GM18870 (cell line): ENCODE results near the gene MAPKAPK3.

Source experiments
- ATAC-seq: cut with Tn5 transposase; IDR thresholded peaks from one replicate; pipeline ENCODE4 v1.9.1; 2021; ENCODE audit warnings: moderate library complexity; ENCODE audit not compliant: unreplicated experiment

Gene MAPKAPK3

GRCh38 chr3:50587373-50587772 lies 29.6 kb upstream of the MAPKAPK3 start:
- ATAC-seq = no peak

DNA sequence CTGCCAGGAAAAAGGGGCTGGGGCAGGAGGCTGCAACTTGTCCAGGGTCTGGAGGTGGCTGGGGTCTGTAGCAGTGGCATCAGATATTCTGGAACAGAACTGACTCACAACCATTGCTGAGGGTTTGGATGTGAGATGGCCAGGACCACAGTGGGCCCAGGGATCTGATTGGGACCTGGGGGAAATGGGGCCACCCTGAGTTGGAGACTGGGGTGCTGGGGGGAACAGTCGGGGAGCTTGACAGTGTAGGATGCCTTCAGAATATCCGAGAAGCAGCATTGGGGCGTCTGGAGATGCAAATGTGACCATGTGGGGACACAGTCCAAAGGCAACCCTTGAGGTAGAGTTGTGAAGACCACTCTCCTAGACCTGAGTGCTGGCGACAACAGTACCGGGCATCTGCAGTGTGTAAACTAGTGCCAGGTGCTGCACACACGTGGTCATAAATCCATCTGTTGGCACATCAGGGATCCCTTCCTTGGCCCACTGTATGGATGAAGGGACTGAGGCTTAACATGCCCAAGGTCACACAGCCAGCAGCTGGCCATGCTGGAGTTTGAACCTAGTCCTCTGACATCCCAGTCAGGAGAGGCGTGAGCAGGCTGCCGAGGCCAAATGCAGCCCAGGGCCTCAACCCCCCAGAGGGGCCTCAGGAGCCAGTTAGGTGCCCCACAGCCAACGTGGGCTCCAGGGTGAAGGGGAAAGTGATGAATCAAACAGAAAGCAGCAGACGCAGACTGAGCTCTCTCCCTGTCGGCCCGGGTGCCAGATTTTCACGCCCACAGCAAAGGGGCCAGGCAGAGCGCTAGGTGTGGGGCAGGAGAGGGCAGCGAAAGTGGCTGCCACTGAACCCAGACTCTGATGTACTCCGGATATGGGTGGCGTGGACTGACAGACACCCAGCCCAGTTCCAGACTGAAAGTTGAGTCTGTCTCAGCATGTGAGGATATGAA lies 28.9 kb upstream of the MAPKAPK3 start:
- no peak for ATAC-seq

DNA sequence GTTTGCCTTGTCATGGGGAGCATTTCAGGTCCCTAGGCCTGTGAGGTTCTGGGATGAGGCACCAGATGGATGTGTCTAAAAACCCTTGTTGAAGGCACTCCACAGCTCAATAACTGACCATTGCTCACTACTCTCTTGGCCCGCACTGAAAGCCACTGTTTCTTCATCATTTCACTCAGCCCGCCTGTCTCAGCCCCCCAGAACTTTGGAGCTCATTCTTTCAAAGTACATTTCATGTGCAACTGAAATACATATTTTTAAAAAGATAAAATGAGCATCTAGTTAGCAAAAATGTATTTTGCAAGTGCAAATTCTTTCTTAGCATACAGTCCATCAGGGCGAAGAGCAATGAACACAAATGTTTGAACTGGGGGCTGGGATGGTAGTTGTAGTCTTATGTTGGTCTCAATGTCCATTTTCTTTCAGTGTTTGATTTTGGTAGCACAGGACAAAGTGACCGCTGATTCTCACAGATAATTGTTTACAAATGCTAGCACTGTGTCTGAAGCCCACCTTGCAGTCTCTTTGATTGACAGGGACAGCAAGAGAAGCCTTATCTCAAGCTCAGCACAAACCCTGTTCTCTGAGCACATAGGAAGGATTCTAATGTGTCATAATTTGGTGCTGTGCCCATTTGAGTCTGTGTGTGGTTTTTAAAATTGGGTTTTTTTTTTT lies 28.1 kb upstream of the MAPKAPK3 start:
- no peak for ATAC-seq

DNA sequence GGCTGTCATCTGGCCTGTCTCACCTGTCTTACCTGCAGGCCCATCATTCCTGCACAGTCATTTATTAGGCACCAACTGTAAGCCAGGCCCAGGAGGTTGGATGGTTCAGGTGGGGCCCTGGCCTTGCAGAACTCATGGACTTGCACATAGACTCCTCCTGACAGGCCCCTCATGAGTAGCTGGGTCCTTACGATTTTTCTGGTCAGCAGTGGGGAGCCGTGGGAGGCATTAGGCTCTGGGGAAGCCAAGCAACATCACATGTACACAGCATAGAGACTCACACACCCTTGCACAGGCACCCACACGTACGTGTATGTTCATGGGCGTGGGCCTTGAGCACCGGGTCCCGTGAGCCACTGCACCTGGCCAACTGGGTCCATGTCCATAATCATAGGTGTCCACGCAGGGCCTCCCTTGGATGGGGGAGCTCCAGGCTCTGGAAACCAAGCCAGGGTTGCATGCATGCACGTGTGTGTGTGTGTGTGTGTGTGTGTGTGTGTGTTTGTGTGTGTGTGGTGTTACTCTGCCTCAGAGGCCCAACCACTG lies 25.7 kb upstream of the MAPKAPK3 start:
- no peak for ATAC-seq

DNA sequence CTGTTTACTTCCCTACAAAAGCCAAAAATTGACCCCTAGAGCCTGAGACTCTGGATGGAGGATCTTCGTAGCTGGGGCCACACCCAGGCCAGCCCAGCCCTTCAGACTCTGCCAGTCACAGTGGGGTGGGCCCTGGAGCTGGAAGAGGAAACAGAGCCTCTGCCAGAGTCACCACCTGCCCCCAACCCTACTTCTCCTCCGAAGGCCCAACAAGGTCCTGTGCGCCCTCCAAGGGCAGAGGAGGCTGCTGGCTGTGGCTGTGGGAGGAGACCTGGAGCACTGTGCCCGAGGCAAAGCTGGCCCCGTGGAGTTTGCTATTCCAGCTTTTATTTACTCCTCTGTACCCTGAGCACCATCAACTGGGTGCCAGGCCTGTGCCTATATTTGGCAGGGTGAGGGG lies 24.4 kb upstream of the MAPKAPK3 start:
- no peak for ATAC-seq

DNA sequence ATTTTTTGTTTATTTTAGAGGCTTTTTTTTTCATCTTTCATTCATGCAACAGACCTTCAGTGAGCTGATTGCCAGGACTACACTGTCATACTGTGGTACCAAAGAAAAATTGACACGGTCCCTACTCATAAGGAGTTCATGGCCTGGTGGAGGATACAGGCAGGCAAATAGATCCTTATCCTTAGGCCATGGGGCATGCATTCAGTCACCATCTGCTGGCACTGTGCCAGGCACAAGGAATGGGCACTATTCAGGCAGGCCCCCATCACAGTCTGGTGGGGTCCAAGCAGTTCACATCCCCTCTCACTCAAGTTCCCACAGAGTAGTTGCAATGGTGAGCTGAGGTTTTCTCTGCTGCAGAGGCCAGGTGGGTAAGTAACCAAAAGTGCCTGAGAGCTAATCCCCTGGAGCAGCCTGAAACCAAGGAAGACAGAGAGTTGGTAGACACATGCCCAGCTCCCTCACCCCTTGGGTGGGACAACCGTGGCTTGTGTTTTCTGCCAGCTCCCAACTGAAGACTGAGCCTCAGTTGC lies 22.6 kb upstream of the MAPKAPK3 start:
- no peak for ATAC-seq

GRCh38 chr3:50599115-50599715 lies 17.7 kb upstream of the MAPKAPK3 start:
- no peak for ATAC-seq

DNA sequence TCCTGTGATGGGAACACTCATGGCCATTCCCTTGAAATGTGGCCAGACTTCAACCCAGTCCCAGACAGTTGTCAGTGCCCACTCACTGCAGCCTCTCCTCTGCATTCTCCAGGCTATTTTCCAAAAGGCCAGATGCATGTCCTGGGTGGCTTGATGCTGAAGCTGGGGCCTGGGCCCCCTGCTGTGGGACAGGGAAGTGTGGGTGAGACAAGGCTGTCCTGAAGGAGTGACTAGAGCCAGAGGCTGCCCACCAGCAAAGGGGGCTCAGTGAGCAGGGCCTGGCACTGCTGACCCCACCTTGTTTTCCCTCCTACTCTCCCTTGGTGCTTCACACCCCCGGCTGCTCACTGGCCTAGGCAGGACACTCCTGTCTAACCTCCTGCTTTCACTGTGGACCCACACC lies 17.2 kb upstream of the MAPKAPK3 start:
- no peak for ATAC-seq

GRCh38 chr3:50600141-50600753 lies 16.7 kb upstream of the MAPKAPK3 start:
- ATAC-seq = no peak

DNA sequence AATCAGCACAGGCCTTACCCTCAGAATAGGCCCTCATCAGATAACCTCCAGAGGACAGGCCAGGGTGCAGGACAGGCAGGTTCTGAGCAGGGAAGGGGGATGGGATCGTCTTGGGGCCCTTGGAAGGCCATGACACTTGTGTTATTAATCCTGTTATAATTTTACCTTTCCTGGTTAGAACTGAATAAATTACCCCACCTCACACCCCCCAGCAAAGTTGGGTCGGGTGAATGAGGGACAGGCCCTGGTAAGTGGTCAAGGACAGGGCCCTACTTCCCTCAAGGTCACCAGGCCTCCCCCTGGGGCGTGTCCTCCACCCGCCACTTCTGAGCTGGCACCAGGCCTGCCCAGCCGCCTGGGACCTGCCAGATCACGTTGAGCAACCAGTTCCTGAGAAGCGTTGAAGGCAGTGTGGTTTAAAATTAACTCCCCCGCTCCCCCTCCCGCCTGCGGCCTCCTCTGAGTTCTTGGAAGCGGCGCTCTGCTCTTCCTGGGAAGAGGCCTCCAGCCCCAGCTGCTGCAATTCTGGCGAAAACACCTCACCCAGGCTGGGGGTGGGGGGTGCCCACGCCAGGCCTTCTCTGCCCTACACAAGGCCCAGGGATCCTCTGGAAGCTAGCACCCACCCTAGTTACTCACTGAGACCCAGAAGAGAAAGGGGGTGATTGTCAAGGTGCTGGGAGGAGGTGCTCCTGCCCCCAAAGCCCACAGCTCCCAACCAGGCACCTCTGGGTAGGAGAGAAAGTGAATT lies 15.9 kb upstream of the MAPKAPK3 start:
- no peak for ATAC-seq

DNA sequence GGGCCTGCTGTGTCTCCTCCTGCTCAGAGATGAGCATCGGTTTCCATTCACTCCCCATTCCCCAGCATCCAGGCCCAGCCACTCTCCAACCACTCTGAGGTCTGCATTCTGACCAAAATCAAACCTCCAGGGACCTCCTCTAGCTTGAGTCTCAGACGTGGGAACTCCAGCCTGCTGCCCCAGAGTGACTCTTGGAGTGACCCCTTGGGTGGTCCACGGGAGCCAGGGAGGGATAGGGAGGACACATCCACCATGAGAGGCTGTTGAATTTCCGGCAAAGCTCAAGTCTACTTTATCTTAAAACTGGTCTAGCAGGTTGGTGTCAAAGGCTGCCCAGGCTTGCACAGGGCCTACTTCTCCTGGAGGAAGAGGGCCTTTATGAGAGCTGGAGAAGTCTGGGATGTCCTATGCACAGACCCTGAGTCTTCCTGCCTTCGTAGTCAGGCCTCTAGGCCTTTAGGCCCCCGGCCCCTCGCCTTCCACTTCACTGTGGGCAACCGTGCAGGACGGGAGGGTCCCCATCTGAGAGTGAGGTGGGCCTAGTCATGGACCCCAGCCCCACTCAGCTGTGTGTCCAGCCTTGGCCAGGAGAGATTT lies 14.3 kb upstream of the MAPKAPK3 start:
- ATAC-seq = no peak

DNA sequence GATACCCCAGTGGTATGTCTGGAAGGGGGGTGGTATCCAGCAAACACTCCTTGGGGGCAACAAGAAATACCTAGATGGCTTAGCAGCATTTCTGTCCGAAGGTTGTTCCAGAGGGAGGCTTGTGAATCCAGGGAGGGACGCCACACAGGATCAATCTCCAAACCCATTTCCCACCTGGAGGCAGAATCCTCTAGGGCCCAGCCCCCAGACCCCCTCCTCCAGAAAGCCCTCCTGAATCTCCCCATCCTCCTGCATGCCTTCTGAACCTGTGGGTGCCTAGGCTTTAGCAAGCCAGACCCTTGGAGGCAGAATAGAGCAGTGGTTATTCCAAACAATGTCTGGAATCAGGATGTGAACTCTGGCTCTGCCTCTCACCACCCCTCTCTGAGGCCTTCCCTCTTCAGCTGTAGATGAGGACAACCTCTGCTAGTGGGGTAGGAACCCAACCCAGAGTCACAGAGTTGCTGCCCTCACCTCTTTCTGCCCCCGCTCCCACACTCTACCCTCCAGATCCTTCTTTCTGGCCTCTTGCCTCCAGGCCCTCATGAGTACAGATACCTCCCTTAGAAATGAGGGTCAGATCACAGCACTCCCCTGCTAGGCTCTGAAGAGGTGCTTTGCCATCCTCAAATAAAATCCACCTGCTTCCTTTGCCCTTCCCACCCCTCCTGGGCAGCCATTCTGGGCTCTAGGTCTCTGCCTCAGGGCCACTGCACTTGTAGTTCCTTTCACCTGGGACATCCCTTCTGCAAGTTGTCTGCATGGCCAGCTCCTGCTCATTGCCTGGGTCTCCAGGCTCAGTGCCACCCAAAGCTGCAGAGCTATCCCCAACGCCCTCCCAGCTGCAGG lies 13.5 kb upstream of the MAPKAPK3 start:
- ATAC-seq = no peak

- ATAC-seq = no peak
These were observed 12.8 kb upstream of the MAPKAPK3 start for GRCh38 chr3:50604110-50604621.

- no peak for ATAC-seq
These were observed 12.0 kb upstream of the MAPKAPK3 start for GRCh38 chr3:50604628-50605588.

- no peak for ATAC-seq
These were observed 11.0 kb upstream of the MAPKAPK3 start for GRCh38 chr3:50605901-50606326.

DNA sequence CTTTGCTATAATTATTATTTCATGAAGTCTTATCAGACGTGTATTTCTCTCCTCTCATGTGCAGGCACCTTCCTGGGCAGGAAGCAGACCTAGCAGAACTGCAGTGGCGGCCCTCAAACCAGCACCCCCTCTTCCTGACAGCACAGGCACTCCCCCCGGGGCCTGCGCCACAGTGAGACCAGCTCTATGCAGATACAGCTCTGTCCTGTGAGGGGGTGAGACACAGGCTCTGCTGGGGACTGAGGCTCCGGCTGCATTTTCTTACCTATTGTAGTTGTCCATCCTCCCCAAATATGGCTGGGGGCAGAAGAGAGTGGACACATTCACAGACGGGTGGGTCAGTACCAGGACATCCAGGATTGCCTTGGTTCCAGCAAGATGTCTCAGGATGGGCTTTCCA lies 10.4 kb upstream of the MAPKAPK3 start:
- ATAC-seq = no peak
